IPS-NIHi11 (cell line): ENCODE results near the gene GNG8.
A peak's percentile ranks its signal among the peaks of the same experiment; 100 is the strongest.

Experiments
- DNase-seq: peaks from one replicate; pipeline ENCODE4 v3.0.0; 2012; ENCODE audit warnings: mixed read lengths, low spot score

GNG8 gene

DNA sequence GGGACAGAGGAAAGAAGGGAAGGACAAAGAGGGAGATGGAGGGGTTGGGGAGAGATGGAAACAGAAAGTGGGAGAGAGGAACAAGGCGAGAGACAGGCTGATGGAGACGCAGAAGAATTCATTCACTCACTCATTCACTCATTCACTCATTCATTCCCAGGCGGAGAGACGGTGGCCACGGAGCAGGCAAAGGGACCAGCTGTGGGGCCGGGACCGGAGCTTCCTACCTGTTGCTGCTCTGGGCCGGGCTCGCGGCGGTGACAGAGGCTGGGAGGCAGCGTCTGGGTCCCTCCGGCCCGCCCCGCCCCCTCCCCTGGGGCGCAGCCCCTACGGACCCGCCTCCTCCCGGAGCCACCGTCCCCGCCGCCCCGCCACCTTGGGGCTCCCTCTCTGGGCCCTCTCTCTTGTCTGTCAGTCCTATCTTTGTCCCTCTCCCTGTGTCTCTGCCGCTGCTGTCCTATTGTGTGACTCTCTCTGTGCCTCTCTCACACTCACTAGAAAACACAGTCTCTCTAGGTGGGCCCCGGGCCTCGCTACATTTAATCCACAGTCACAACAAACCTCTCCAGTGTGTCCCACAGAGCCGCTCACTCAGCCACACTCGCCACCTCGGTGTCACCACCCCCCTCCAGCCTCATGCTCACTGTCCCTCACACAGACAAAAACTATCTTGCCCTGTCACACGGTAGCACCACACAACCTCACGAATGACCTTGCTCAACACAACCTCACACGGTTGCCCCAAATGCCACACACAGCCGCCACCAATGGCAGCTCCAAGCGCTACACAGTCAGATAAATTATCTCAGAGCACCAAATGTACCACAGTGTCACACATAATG lies at the start of gene GNG8:
GNG8 (minus strand) TSS at position 283 of the 842 bp plus-strand sequence. CDS start 1,520 bp downstream, outside the sequence.
- peak; percentile 20 for DNase-seq

DNA sequence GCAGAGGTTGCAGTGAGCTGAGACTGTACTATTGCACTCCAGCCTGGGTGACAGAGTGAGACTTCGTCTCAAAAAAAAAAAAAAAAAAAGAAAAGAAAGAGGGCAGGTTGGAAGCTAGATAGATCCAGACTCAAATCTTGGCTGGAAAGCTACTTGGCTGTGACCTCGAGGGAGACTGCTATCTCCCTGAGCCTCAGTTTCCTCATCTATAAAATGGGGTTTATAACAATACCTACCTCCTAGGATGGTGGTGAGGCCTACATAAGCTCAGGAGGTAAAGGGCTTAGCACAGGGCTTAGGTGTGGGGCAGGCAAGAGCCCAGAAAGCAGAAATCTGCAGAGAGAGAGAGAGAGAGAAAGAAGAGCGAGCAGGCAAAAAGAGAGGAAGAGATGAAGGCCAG lies 49.2 kb upstream of the GNG8 start:
- no peak for DNase-seq

DNA sequence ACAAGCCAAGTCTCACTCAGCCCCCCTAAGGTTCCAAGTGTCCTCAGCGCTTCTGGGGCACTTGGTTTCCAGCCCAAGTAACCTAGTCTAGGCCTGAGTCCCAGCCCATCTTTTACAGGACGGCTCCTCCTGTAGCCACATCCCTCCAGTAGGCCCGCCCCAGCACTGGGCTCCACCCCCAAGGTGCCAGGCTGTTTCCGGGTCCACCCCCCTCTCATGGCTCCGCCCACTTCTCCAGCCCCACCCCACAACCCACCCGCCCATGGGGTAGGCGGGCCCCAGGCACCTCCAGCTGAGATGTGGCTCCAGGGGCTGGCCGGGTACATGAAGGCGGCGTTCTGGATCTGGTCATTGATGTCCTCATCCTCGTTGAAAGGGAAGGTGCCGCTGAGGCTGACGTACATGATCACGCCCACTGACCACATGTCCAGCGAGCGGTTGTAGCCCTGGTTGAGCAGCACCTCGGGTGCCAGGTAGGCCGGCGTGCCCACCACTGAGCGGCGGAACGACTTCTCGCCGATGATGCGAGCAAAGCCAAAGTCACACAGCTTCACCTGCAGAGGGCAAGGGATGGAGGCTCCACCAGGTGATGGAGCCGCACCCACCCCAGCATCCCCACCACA lies 42.2 kb upstream of the GNG8 start:
- peak; percentile 97 for DNase-seq

DNA sequence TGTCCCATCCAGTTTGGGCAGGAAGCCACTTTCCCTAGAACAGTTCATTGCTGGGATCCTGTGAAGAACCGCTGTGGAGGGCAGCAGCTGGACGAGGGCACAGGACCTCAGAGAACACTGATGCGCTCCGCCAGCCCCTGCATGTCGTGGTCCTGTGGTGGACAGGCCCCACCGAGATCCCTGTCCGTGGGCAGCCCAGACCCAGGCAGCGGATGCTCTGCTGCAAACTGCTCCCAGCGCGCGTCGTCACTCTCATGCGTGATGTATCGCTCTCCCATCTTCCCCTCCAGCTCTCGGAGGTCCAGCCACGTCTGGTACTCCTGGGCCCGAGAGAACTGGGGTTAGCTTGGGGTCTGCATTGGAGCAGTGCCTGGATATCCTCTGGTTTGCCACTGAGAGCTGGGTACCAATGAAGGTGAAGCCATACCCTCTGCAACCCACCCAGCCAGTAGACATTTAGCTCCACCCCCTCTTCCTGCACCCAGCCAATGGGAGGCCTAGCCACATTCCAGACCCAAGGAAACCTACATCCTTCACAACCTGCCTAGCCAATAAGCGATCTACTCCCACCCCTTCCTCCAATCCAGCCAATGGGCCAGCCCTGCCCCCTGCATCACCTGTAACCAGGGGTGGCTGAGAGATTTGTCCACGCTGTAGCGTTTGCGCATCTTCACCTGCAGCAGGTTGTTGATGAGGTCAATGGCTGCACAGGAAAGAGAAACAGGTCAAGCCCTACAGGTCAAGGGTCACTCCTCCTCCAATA lies 38.6 kb upstream of the GNG8 start:
- DNase-seq, result peak; percentile 91

DNA sequence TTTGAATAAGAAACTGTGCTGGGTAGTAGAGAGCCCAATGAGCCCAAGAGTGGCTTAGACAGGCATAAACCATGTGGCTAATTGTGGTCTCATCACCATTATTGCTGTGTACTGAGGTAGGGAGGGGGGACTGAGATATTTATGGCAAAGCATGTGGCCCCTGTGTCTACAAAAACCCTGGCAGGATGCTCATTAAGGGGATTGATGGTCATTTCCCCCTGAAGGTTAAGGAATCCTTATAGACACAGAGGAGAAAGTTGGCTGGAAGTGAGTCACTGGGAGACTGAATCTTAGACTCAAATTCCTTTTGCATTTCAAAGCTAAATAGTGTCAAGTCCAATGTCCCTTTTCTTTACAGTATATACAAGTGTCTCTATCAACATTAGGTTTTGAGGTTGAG lies 34.8 kb upstream of the GNG8 start:
- no peak for DNase-seq

DNA sequence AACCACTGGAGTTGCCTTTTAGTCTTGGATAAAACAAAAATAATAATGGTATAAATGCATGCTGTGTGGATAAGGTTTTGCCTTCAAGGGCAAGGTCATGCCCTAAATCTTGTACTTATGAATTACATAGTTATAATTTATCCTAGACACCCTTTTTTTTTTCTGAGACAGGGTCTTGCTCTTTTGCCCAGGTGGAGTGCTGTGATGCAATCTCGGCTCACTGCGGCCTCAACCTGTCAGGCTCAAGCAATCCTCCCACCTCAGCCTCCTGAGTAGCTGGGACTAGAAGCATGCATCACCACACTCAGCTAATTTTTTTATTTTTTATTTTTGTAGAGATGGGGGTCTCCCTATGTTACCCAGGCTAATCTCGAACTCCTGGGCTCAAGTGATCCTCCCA lies 32.7 kb upstream of the GNG8 start:
- DNase-seq, result no peak

DNA sequence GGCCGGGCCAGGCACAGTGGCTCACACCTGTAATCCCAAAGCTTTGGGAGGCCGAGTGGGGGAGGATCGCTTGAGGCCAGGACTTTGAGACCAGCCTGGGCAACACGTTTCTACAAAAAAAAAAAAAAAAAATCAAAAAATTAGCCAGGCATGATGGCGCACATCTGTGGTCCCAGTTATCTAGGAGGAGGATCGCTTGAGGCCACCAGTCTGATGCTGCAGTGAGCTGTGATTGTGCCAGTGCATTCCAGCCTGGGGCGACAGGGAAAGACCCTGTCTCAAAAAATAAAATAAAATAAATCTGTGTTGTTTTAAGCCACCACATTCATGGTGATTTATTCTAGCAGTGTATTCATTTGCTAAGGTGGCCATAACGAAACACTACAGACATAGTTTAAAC lies 29.1 kb upstream of the GNG8 start:
- no peak for DNase-seq

DNA sequence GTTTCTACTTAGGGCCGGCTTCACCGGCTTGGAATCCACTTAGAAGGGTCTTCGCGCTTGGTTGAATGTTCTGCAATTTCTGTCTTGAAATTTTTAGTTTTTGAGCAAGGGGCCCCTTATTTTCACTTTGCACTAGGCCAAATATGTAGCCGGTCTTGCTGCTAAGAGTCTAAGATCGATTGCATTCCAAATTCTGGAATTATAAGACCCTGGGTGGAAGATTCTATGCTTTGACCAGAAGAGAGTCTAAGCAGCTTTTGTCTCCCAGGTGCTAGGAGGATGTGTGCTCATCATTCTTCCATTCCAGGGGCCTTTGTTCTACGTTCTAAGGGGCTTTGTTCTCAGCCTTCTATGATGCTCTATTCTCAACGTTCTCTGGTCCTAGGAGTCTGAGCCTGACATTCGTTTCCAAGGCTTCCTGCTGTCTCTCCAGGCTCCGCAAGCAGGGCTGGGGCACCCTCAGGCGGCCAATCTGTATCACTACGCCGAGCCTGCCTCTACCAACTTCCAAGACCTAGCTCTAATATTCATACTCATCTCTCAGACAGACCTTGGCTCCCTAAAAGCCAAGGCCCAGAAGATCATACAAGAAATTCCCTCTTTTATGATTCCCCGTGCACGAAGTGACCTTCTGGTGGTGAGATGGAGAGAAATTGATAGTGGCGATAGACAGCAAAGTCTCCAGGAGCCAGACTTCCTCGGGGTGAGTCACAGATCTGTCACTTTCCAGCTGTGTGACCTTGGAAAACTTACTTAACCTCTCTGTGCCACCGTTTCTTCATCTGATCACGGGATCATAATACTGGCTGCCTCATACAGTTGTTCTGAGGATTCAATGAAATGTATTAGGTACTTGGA lies 26.0 kb upstream of the GNG8 start:
- peak; percentile 79 for DNase-seq

DNA sequence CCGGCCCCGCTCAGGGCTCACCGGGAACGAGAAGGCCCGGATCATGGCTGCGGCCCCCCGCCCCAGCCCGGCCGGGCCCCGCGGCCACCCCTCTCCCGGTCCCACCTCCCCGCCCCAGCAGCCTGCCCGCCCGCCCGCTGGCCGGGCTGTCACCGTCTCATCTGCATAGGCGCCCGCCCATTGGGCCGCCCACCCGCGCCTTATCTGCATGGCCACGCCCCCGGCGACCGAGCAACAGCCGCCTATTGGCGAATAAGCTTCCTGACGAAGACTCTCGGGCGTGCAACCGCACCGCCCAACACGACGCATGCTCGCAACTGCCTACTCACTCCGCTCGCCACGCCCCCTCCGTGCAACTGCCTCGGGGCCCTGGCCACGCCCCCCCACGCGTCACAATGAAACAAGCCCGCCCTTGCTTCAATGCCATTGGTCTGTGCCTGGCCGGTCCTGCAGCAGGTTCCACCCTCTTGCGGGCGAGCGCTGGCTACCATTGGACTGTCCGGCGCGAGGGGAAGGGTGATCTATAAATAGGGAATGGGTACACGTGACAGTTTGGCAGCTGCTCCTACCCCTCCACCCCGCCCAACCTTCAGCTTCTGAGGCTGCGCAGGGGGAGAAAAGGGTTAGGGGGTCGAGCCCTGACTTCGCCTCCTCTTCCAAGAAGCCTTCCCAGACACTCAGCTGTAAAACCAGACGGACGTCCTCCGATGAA lies 25.2 kb upstream of the GNG8 start, which contains the start of gene DACT3:
DACT3 (minus strand) TSS at position 163 of the 712 bp plus-strand sequence; CDS start at position 45, 118 bp downstream.
- peak; percentile 95 for DNase-seq

DNA sequence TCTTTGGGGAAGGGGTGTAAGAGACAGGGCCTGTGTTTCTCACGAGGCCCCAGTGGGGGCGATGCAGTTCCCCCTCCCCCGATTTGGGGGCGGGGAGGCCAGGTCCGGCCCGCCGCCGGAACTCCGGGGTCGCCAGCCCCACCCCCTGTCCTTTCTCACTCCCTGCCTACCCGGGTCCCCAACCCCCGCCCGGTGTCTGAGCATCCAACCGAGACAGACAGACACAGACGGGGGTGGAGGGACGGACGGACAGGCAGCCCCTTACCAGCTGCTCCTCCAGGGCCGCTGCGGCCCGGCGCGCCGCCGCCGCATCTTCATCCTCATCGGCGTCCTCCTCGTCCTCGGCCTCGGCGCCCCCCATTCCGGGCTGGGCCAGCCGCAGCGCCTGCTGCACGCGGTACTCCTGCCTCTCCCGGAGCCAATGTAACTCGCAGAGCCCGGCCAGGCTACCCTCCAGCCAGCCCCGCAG lies 24.6 kb upstream of the GNG8 start:
- no peak for DNase-seq

DNA sequence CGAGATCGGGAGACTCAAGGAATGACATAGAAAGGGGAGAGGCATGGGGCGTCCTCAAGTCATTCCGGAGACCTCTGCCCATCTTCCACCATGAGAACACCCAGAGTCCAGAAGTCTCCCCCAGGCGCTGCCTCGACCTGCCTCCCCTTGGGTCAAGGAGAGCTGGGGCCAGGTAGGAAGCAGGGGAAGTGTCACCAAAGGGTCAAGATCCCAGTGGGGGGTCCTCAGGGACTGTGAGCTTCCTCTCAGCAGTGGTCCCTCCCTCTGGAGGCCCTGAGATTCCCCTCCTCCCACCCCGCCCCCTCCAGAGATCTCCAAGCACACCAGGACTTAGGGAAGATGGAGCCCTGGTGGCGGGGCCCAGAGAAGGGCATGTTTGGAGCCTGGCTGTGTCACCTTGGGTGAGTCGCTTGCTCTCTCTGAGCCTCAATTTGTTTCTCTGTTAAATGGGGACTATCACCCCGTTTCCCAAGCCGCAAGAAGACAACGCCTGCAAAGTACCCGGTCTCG lies 24.1 kb upstream of the GNG8 start:
- DNase-seq, result no peak

DNA sequence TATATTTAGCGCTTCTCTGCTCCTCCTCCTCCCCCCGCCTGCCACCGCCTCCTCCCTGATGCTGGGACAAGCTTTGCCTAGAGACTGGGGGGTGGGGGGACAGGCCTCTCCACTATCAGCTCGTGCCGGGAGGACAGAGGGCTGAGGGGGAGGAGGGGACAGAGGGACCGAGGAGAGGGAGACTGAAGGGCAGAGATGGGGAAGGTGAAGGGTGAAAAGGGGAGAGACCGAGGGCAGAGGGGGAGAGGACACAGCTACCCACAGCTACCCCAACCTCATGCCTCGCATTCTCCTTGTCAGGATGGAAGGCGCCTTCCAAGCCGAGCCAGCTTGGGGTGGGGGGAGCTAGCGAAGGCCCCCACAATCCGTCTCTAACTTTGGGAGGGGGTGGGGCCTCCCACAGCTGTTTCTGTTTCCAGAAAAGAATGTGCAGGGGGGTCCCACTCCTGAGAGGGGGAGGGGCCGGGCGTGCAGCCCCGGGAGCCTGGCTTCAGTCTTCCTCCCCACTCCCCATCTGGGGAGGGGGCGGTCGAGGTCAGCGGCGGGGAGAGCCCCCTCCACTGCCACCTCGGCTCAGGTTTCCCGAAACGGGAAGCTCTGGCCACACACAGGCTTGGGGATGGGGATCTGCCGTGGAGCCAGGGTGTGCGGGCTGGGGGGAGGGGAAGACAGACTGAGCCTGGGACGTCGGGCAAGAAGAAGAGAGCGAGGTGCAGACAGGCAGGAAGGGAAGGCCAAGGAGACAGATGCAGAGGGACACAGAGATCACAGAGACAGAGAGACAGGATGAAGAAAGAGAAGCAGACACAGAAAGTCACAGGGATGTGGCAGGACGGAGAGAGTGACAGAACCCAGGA lies 23.4 kb upstream of the GNG8 start:
- peak; percentile 57 for DNase-seq

DNA sequence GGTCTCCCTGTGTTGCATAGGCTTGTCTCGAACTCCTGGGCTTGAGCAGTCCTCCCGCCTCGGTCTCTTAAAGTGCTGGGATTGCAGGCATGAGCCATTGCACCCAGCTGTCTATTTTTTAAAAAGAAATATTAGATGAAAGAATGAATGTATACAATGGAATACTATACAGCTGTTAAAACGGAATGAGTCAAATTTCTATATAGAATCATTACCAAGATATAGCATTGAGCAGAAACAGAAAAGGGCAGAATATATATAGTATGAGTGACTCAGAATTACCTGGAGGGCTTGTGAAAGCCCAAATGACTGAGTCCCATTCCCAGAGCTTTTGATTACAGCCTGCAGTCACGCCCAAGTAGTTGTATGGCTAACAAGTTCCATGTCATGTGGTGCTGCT lies 20.5 kb upstream of the GNG8 start:
- no peak for DNase-seq

DNA sequence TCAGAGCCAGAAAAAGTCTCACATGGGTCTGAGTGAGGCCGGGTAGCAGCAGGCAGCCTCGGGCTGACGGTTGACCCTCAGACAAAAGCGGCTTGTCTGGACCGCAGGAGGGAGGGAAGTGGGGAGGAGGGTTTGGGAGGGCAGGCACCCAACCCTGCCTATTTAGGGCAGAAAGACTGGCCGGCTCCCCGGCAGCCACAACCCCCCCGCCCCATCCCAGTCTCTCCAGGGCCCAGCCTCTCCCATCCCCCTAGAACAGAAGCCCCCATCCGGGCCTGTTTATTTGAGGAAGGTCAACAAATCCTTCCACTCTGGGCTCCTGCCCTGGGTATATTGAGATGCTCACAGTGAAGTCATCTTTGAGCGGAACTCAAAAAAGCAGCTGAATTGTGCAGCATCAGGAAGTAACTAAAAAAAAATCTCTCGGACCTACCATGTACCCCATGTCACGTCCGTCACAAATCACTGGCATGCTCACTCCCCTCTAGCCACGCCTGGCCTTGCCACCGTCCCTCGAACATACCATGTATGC lies 18.7 kb upstream of the GNG8 start:
- peak; percentile 69 for DNase-seq

DNA sequence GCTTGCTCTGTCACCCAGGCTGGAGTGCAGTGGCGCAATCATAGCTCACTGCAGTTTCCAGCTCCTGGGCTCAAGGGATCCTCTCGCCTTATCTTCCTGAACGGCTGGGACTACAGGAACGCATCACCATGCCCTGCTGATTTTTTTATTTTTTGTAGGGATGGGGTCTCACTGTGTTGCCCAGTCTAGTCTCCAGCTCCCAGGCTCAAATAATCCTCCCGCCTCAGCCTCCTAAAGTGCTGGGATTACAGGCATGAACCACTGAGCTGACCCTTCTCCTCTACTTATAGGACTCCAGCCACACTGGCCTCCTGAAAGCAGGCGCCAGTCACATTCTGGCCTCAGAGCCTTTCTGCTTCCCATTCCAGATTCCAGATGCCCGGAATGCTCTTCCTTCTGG lies 14.4 kb upstream of the GNG8 start:
- DNase-seq, result no peak

DNA sequence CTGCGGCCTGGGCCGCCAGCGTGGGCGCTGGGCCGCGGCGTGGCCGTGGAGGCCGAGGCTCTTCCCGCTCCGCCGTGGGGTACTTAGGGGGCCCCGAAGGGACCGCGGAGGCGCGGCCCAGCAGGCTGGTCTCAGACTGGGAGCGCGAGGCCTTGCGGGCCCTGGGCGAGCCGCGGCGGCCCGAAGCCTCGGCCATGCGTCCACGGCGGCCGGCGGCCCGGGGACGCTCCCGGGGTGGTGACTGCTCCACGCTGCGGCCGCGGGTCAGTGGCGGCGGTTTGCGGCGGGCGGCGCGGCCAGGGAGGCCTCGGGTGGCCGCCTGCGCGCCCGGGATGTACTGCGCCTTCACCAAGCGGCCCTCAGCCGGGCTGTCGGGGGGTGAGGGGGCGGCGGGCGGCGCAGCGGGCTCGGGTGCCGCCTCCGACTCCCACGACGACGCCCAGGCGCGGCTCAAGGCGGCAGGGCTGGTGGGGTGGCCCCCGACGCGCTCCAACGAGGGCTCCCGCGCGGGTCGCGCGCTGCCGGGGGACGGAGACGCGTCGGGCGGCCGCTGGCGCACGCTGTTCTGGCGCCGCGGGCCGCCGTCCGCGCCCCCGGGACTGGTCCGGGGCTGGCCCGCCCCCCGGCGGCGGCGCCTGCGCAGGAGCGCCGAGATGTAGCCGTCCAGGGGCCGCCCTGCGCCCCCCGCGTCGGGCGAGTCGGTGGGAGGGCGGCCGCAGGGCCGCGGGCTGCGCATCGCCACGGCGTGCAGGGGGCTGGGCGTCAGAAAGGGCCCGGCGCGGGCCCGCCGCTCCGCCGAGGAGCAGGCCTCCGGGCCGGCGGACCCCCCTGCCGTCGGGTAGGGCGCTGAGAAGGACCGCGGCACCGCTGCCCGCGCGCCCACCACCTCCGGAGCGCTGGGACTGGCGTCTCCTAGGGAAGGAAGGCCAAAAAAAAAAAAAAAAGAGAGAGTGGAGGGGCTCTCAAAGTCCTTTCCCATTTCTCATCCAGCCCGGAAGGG lies 13.3 kb upstream of the GNG8 start:
- peak; percentile 79 for DNase-seq

DNA sequence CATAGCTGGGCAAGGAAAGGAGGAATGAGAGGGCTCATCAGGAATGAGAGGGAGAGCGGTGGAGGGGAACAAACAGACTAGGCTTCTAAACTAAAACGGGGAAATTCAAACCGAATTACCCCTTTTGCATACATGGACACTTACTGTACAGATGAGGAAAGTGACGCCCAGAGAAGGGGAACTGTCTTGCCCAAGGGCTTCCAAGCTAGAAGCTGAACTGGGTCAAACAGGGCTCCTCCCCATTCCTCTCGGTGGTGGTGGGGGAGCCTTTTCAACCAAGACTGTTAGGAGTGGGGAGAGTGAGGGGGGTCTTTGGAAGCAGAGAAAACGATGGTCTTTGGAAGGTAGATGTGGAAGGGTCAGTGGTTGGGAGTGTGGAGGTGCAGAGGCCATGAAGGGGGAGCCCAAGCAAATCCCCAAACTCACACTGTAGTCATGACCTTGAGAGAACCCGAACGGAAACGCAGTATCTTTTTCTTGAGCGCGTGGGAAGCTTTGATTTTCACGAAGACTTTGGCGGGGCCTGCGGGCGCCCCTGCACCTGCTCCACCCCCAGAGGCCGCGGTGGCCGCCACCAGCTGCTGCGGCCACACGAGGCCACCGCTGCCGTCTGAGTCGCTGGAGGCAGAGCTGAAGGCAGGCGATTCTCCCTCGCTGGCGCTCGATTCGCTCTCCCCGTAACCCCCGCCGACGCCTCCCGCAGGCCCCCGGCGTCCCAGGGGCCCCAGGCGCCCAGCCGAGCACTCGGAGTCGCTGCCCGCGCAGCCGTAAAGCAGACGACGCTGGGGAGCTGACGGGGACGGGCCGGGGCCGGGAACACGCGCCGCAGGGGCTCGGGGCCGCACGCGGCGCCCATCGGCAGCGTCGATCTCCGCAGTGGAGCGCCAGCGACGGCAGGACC lies 12.3 kb upstream of the GNG8 start:
- peak; percentile 56 for DNase-seq
